Effector memory CD8-positive, alpha-beta T cell (primary cell): ENCODE measurements around the gene TTC24.
A peak's percentile ranks its signal among the peaks of the same experiment; 100 is the strongest.
"Not testable (repeated sequence)": the region's sequence is repeated elsewhere in the genome, so short reads cannot be mapped to it uniquely, and the experiment has no call there.

ENCODE experiments used
- ATAC-seq: fragments of 150-1000 bp; cut with Tn5 transposase; replicated peaks from 2 replicates; pipeline ENCODE4 v1.10.0; 2021; ENCODE audit warnings: mild to moderate bottlenecking, moderate library complexity
- DNase-seq, 3 experiments: peaks; one replicate each; pipeline ENCODE4 v3.0.0; 2021
- H3K27ac Mint-ChIP-seq, 2 donors: one replicate each; pipeline ENCODE4 v1.8.0; 2022; ENCODE audit warnings: mild to moderate bottlenecking in 2 of 2, mixed read lengths in 2 of 2, moderate library complexity in 2 of 2
- H3K27me3 Mint-ChIP-seq, 2 donors: one replicate each; pipeline ENCODE4 v1.8.0; 2022; ENCODE audit warnings: mixed read lengths in 2 of 2
- H3K36me3 Mint-ChIP-seq: one replicate; pipeline ENCODE4 v1.8.0; 2022; ENCODE audit warnings: mild to moderate bottlenecking, moderate library complexity, mixed read lengths; ENCODE audit not compliant: insufficient read depth
- H3K4me1 Mint-ChIP-seq, 2 donors: one replicate each; pipeline ENCODE4 v1.8.0; 2022; ENCODE audit warnings: low read depth in 2 of 2, mixed read lengths in 2 of 2
- H3K4me3 Mint-ChIP-seq, 2 donors: one replicate each; pipeline ENCODE4 v1.8.0; 2022; ENCODE audit warnings: mild to moderate bottlenecking in 2 of 2, mixed read lengths in 2 of 2, moderate library complexity in 2 of 2
- H3K9me3 Mint-ChIP-seq, 2 donors: one replicate each; pipeline ENCODE4 v1.8.0; 2022; ENCODE audit warnings: mixed read lengths in 2 of 2

The TTC24 gene

DNA sequence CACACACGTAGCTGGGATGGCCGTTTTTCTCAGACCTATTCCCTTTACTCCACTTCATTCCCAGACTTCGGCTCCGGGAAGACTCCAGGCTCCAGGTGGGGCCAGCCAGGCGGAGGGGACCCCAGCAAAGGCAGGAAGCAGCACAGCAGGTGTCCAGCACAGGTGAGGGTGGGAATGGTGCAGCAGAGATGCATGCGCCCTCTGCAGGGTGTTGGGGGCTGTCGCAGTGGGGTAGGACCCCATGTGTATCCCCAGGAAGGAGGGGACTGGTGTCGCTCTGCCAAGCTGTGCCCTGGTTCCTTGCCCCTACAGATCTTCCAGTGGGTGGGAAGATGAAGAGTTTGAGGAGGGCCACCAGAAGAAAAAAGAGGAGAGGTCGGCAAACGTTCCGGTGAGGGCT is 5.3 kb downstream of the TTC24 start:
- no peaks in the 10 kb centered on the region for H3K9me3 Mint-ChIP-seq
- H3K4me3 Mint-ChIP-seq: no peak overlapping the region
- H3K4me1 Mint-ChIP-seq: peaks cover 9 to 20% of the 10 kb centered on the region in 2 donors
- no peak for ATAC-seq
- no peaks in the 10 kb centered on the region for H3K27me3 Mint-ChIP-seq
- H3K27ac Mint-ChIP-seq: no peak overlapping the region
- peaks cover 4% of the 10 kb centered on the region for H3K36me3 Mint-ChIP-seq
- DNase-seq: no peak

DNA sequence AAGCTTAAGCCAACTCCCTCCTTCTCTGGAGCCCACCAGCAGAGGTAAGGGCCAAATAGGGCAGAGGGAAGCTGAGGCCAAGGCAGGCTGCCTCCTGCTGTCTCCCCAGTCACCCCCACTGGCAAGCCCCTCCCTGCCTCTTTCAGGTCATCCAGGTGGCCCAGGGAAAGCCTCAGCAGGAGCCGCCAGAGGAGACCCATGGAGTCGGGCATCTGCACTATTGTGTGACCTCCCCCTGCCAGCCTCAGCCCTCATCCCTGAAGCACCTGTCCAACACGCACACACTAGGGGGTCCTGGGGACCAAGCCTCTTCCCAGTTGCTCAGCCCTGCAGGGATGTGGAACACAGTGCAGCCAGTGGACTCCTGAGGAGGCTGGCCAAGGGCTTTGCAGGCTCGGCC is 6.8 kb downstream of the TTC24 start:
- H3K9me3 Mint-ChIP-seq: no peaks in the 10 kb centered on the region
- no peaks in the 10 kb centered on the region for H3K27me3 Mint-ChIP-seq
- peaks cover 7 to 21% of the 10 kb centered on the region in 2 donors for H3K4me1 Mint-ChIP-seq
- H3K4me3 Mint-ChIP-seq: no peak overlapping the region
- ATAC-seq: no peak
- DNase-seq: no peak
- H3K36me3 Mint-ChIP-seq: peaks cover 4% of the 10 kb centered on the region
- no peak overlapping the region for H3K27ac Mint-ChIP-seq

DNA sequence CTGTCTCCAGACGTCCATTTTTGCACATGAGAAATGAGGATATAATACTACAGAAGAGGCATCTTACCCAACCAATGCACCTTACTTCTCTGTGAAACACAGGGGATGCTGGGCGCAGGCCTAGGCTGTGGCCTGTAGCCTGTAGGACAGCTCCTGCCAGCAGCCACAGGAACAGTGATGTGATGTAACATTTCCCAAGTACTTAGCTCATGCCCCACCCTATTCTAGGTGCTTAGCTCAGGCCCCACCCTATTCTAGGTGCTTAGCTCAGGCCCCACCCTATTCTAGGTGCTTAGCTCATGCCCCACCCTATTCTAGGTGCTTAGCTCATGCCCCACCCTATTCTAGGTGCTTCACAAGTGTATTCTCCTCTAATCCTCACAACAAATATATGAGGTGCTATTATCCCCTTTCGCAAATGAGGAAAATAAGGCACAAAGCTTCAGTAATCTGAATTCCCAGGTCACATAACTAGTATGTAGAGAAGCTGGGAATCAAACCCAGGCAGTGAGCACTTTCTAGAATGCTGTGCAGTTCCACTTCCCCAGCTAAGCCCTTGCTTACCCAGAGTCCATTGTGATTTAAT is 7.5 kb downstream of the TTC24 start:
- H3K4me1 Mint-ChIP-seq: peaks cover 6 to 22% of the 10 kb centered on the region in 2 donors
- H3K27me3 Mint-ChIP-seq: no peaks in the 10 kb centered on the region
- H3K27ac Mint-ChIP-seq: no peak overlapping the region
- DNase-seq (no peak), ATAC-seq (no peak)
- no peak overlapping the region for H3K4me3 Mint-ChIP-seq
- H3K36me3 Mint-ChIP-seq: peaks cover 4% of the 10 kb centered on the region
- no peaks in the 10 kb centered on the region for H3K9me3 Mint-ChIP-seq

DNA sequence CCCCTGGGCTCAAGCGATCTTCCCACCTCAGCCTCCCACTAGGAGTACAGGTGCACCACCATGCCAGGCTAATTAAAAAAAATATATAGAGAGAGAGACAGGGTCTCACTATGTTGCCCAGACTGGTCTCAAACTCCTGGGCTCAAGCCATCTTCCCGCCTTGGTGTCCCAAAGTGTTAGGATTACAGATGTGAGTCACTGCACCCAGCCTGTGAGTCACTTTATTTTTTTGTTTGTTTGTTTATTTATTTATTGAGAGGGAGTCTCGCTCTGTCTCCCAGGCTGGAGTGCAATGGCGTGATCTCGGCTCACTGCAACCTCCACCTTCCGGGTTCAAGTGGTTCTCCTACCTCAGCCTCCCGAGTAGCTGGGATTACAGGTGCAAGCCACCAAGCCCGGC is 8.4 kb downstream of the TTC24 start:
- H3K4me3 Mint-ChIP-seq, ATAC-seq, DNase-seq, H3K27ac Mint-ChIP-seq, H3K27me3 Mint-ChIP-seq, H3K9me3 Mint-ChIP-seq, H3K36me3 Mint-ChIP-seq: not testable (repeated sequence)
- H3K4me1 Mint-ChIP-seq: peaks cover 3 to 18% of the 10 kb centered on the region in 2 donors

DNA sequence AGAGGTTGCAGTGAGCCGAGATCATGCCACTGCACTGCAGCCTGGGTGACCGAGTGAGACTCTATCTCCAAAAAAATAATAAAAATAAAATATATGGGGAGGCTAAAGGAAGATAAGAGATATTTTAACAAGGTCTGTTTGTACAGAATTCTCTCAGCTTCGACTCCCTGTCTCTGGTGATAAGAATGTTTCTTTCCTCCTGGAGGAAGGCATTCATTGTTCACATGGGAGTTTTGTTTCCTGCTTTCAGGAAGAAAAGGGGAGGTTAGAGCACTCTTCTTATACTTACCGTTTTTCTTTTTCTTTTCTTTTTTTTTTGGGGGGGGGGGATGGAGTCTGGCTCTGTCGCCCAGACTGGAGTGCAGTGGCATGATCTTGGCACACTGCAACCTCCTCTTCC is 10.0 kb downstream of the TTC24 start:
- Mint-ChIP-seq H3K4me1 (peaks cover 3 to 11% of the 10 kb centered on the region in 2 donors), H3K4me3 (no peak overlapping the region), H3K27ac (no peak overlapping the region), H3K36me3 (peaks cover 4% of the 10 kb centered on the region), H3K9me3 (no peaks in the 10 kb centered on the region), H3K27me3 (no peaks in the 10 kb centered on the region)
- DNase-seq: no peak
- no peak for ATAC-seq

DNA sequence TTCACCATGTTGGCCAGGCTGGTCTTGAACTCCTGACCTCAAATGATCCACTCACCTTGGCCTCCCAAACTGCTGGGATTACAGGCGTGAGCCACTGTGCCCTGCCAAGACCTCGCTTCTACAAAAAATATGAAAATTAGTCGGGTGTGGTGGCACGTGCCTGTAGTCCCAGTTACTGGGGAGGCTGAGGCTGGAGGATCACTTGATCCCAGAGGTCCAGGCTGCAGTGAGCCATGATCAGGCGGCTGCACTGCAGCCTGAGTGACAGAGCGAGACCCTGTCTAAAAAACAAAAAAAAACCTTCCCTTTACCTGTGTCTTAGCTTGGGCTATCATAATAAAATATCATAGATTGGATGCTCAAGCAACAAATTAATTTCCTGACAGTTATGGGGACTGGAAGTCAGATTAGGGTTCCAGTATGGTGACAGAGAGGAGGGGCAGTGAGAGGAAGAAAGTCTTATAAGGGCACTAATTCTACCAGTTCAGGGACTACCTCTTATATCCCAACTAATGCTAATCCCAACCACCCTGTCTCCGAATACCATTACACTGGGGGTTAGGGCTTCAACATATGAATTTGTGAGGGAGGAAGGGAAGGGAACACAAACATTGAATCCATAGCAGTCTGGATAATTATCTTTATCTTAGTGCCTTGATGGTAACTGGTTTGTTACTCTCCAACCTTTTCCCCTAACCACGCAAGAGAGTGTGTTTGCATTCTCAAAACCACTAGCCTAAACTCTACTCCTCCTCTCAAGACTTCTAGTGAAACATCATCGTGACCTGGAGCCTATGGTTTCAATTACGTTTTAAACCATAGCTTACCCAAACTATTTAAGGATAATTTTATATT is 11.0 kb downstream of the TTC24 start:
- peaks cover 2% of the 10 kb centered on the region for H3K36me3 Mint-ChIP-seq
- DNase-seq: no peak
- H3K9me3 Mint-ChIP-seq: no peaks in the 10 kb centered on the region
- peak overlapping the region; percentile 56 to 80 for H3K4me3 Mint-ChIP-seq
- peaks cover 3 to 16% of the 10 kb centered on the region in 2 donors for H3K4me1 Mint-ChIP-seq
- H3K27me3 Mint-ChIP-seq: no peaks in the 10 kb centered on the region
- ATAC-seq: no peak
- peak overlapping the region; percentile 56 to 82 for H3K27ac Mint-ChIP-seq

DNA sequence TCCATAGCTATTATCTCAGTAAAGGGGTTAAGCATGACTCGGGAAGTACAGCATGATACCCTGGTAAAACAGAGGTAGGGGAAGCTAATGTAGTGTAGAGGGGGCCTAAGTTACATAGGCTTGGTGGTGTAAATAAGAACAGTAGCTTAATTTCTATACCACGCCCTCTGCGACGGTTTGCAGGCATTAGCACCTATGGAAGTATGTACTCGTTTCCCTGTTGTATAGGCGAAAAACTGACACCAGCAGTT is 11.6 kb downstream of the TTC24 start:
- H3K27me3 Mint-ChIP-seq: no peaks in the 10 kb centered on the region
- peak overlapping the region; percentile 56 to 82 for H3K27ac Mint-ChIP-seq
- H3K4me1 Mint-ChIP-seq: peaks cover 3 to 16% of the 10 kb centered on the region in 2 donors
- ATAC-seq (no peak), DNase-seq (no peak)
- no peaks in the 10 kb centered on the region for H3K9me3 Mint-ChIP-seq
- H3K36me3 Mint-ChIP-seq: peaks cover 5% of the 10 kb centered on the region
- peak overlapping the region; percentile 56 to 80 for H3K4me3 Mint-ChIP-seq

DNA sequence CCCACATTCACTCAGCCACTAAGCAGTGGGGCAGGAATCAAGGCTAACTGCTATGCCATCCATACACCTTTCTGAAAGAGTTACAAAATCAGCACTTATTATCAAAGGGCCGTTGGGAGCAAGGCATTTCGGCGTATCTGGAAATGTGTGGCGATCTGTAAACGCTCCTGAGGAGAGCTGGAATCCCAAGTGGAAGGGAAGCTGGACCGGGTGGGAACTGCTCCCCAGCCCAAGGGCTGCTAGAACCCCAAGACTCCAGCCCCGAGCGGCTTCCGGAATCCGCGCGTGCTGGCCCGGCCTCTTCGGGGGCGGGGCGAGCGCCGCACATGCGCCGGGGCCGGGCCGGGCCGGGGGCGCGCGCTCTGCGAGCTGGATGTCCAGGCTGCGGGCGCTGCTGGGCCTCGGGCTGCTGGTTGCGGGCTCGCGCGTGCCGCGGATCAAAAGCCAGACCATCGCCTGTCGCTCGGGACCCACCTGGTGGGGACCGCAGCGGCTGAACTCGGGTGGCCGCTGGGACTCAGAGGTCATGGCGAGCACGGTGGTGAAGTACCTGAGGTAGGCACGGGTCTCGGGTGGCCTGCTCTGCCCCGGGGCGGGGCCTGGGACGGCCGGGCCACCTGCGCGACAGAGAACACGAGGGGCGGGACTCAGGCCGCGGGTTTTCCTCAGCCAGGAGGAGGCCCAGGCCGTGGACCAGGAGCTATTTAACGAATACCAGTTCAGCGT is 12.1 kb downstream of the TTC24 start, which contains the start of gene NAXE:
NAXE (plus strand) TSS at position 345 of the 726 bp plus-strand sequence; CDS start at position 374, 29 bp downstream.
- no peaks in the 10 kb centered on the region for H3K27me3 Mint-ChIP-seq
- DNase-seq (peak; percentile 57 to 67 (median 58)), ATAC-seq (peak; percentile 96)
- H3K4me1 Mint-ChIP-seq: peaks cover 3 to 16% of the 10 kb centered on the region in 2 donors
- peaks cover 7% of the 10 kb centered on the region for H3K36me3 Mint-ChIP-seq
- no peaks in the 10 kb centered on the region for H3K9me3 Mint-ChIP-seq
- peak within 1 kb of the TSS; percentile 56 to 82 for H3K27ac Mint-ChIP-seq
- peak within 1 kb of the TSS; percentile 56 to 80 for H3K4me3 Mint-ChIP-seq

DNA sequence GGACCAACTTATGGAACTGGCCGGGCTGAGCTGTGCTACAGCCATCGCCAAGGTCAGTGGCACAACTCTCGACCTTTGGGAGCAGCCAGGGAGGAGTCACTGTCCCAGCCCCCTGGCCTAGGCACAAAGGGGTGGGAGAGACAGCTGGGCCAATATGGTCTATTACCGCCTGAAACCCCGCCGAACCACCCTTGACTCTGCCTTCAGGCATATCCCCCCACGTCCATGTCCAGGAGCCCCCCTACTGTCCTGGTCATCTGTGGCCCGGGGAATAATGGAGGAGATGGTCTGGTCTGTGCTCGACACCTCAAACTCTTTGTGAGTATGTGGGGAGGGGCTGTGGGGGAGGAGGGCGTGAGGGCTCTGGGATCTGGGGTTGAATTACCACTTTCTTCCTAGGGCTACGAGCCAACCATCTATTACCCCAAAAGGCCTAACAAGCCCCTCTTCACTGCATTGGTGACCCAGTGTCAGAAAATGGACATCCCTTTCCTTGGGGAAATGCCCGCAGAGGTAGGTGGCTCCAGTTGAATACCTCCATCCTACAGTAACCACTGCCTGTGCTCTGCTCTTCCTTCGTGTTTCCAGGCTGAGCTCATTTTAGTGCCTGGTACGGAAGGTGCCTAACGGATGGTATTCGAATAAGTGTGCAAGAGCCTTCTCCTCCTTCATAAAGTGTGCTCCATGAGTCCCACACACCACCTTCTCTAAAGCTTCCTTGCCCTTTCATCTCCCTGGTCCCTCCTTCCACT is 12.8 kb downstream of the TTC24 start:
- H3K27me3 Mint-ChIP-seq: no peaks in the 10 kb centered on the region
- peaks cover 7% of the 10 kb centered on the region for H3K36me3 Mint-ChIP-seq
- H3K4me1 Mint-ChIP-seq: peaks cover 3 to 16% of the 10 kb centered on the region in 2 donors
- H3K4me3 Mint-ChIP-seq: peak overlapping the region; percentile 56 to 80
- H3K9me3 Mint-ChIP-seq: no peaks in the 10 kb centered on the region
- DNase-seq: no peak
- ATAC-seq: no peak
- peak overlapping the region in 1 of 2 donors; percentile 51 for H3K27ac Mint-ChIP-seq

DNA sequence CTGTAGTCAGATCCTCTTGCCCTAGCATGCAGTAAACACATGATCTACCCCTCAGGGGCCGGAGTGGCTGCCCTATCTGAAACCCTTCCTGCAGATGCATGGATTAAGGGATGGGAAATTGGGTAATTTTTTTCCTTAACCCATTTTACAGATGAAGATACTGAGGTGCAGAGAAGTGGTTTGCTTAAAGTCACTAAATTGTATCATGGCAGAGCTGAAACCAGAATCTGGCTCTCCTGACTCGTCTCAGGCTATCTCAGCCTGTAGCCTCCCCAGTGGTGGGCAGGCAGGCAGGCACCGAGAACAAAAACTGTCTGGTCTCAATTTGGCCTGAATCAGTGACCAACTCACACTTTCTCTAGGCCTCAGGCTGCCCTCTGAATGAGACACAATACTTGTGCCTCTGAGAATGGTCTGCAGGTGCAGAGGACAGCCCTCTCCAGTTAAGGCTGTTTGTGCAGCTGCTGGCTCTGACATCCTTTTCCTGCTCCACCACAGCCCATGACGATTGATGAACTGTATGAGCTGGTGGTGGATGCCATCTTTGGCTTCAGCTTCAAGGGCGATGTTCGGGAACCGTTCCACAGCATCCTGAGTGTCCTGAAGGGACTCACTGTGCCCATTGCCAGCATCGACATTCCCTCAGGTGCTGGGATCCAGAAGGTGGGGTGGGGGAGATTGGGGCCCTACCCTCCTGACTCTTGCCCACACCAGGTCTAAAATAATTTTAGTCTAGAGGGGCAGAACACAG is 13.6 kb downstream of the TTC24 start:
- no peak for ATAC-seq
- Mint-ChIP-seq H3K4me3 (peak overlapping the region; percentile 56 to 80), H3K4me1 (peaks cover 3 to 16% of the 10 kb centered on the region in 2 donors), H3K36me3 (peaks cover 7% of the 10 kb centered on the region), H3K27me3 (no peaks in the 10 kb centered on the region), H3K27ac (peak overlapping the region in 1 of 2 donors; percentile 51), H3K9me3 (no peaks in the 10 kb centered on the region)
- DNase-seq: no peak

DNA sequence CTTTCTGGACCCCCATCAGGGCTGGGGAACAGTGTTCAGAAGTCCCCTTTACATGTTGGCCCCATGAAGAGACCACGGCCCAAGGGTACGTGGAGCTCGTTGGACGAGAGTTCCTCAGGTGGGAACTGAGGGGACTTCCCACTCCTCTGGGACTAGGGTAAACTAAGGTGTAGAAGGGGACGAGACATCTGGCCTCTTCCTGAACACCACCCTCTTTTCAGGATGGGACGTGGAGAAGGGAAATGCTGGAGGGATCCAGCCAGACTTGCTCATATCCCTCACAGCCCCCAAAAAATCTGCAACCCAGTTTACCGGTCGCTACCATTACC is 14.1 kb downstream of the TTC24 start:
- no peak overlapping the region for H3K4me3 Mint-ChIP-seq
- H3K27me3 Mint-ChIP-seq: no peaks in the 10 kb centered on the region
- DNase-seq (no peak), ATAC-seq (no peak)
- peaks cover 3 to 16% of the 10 kb centered on the region in 2 donors for H3K4me1 Mint-ChIP-seq
- H3K27ac Mint-ChIP-seq: no peak overlapping the region
- peaks cover 7% of the 10 kb centered on the region for H3K36me3 Mint-ChIP-seq
- no peaks in the 10 kb centered on the region for H3K9me3 Mint-ChIP-seq

DNA sequence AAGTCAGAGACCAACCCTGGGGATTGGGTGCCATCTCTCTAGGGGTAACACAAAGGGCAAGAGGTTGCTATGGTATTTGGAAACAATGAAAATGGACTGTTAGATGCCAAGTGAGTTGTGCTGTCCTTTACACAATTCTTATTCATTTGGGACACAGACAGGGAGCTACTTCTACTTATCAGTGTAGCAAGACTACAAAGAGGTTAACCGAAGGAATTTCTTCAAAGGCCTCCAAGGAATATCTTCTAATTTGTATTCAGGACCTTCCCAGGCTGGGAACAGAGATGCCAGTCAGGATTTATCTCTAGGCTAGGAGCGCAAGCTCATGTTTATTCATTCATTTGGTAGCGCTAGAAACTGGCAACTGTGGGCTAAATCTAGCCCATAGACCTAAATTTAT is 14.7 kb downstream of the TTC24 start:
- Mint-ChIP-seq H3K27me3 (no peaks in the 10 kb centered on the region), H3K9me3 (no peaks in the 10 kb centered on the region), H3K36me3 (peaks cover 13% of the 10 kb centered on the region), H3K4me3 (no peak overlapping the region), H3K27ac (no peak overlapping the region), H3K4me1 (peaks cover 3 to 16% of the 10 kb centered on the region in 2 donors)
- no peak for ATAC-seq
- no peak for DNase-seq

DNA sequence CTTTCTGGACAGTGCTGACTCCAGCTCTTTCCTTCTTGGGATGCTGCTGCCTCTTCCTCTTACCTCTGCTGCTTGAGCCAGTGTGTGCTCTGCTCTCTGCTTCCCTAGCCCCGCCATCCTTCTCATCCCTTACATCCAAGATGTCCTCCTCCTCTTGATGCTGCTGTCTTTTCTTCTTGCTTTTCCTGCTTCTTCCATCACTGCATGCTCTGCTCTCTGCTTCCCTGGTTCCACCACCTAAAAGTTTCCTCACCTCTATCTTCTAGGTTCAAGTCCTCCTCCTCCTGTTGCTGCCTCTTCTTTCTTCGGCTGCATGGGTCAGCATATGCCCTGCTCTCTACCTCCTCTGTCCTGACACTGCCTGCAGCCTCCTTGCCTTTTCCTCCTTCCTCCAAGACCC is 15.5 kb downstream of the TTC24 start:
- ATAC-seq (no peak), DNase-seq (no peak)
- Mint-ChIP-seq H3K36me3 (peaks cover 14% of the 10 kb centered on the region), H3K27ac (peak overlapping the region; percentile 1 to 32), H3K9me3 (no peaks in the 10 kb centered on the region), H3K4me3 (no peak overlapping the region), H3K27me3 (no peaks in the 10 kb centered on the region), H3K4me1 (peaks cover 3 to 16% of the 10 kb centered on the region in 2 donors)
